H54 (cell line): ENCODE results near the gene HID1.

Experiments used
- DNase-seq: peaks from one replicate; pipeline ENCODE4 v3.0.0; 2011; ENCODE audit warnings: low spot score, mixed read lengths; ENCODE audit not compliant: insufficient read length
- FAIRE-seq: peaks from 3 replicates; lab custom pipeline; 2011; peaks lifted over from hg19 to GRCh38; lab: Jason Lieb, UNC
- POLR2A ChIP-seq: IDR thresholded peaks from 2 replicates; pipeline ENCODE4 v1.6.1; 2011; ENCODE audit warnings: low read depth, mild to moderate bottlenecking, low read length

HID1 gene

GRCh38 chr17:74945543-74945942, 27.0 kb downstream of the HID1 start:
- DNase-seq (no peak), FAIRE-seq (no peak)
- no peak for TF ChIP-seq POLR2A

- no peak for FAIRE-seq
- TF ChIP-seq POLR2A: no peak
- no peak for DNase-seq
Measured at GRCh38 chr17:74943808-74944522, 28.6 kb downstream of the HID1 start.

- TF ChIP-seq POLR2A: no peak
- DNase-seq (no peak), FAIRE-seq (no peak)
Measured at GRCh38 chr17:74941128-74941725, 31.3 kb downstream of the HID1 start.

GRCh38 chr17:74939534-74939933, 33.0 kb downstream of the HID1 start:
- DNase-seq (no peak), FAIRE-seq (no peak)
- TF ChIP-seq POLR2A: no peak

GRCh38 chr17:74938194-74938950, 34.2 kb downstream of the HID1 start:
- FAIRE-seq (no peak), DNase-seq (no peak)
- no peak for TF ChIP-seq POLR2A

- DNase-seq (no peak), FAIRE-seq (no peak)
- no peak for TF ChIP-seq POLR2A
Measured at GRCh38 chr17:74937064-74938051, 35.2 kb downstream of the HID1 start.

GRCh38 chr17:74936470-74936799, 36.1 kb downstream of the HID1 start:
- no peak for DNase-seq
- TF ChIP-seq POLR2A: no peak
- FAIRE-seq: no peak

- DNase-seq (no peak), FAIRE-seq (no peak)
- TF ChIP-seq POLR2A: no peak
Measured at GRCh38 chr17:74935585-74936469, 36.7 kb downstream of the HID1 start, which contains the start of gene OTOP3. TSS of gene OTOP3 (plus strand) at chr17:74935898. CDS start at chr17:74935922, 24 bp downstream.

GRCh38 chr17:74935048-74935447, 37.5 kb downstream of the HID1 start:
- no peak for FAIRE-seq
- no peak for DNase-seq
- TF ChIP-seq POLR2A: no peak

- DNase-seq (no peak), FAIRE-seq (no peak)
- TF ChIP-seq POLR2A: no peak
Measured at GRCh38 chr17:74930535-74931036, 42.0 kb downstream of the HID1 start.

GRCh38 chr17:74928786-74929185, 43.8 kb downstream of the HID1 start:
- TF ChIP-seq POLR2A: no peak
- DNase-seq: no peak
- no peak for FAIRE-seq

GRCh38 chr17:74925242-74925641, 47.3 kb downstream of the HID1 start:
- no peak for TF ChIP-seq POLR2A
- DNase-seq (no peak), FAIRE-seq (no peak)
